ENCODE results near the gene PRSS8.

The PRSS8 gene

GRCh38 chr16:31083556-31083955 lies 52.0 kb downstream of the PRSS8 start:
- TF ChIP-seq POLR2A (IDR thresholded peaks at IDR 0.05; ENCODE audit: low read depth, low read length) = no peak
- no peak for TF ChIP-seq TAF1 (IDR thresholded peaks at IDR 0.05; ENCODE audit: borderline replicate concordance, low read depth, low read length)
- TF ChIP-seq POLR2AphosphoS5 (IDR thresholded peaks at IDR 0.05; ENCODE audit: low read depth, low read length) = no peak
- FAIRE-seq = no peak

GRCh38 chr16:31083081-31083480 lies 52.4 kb downstream of the PRSS8 start:
- FAIRE-seq = no peak

More at GRCh38 chr16:31083556-31083955, 52.0 kb downstream of the PRSS8 start:
- no peak for DNase-seq (ENCODE audit: insufficient read length)

GRCh38 chr16:31082368-31083045 lies 53.0 kb downstream of the PRSS8 start:
- TF ChIP-seq POLR2AphosphoS5 (IDR thresholded peaks at IDR 0.05; ENCODE audit: low read depth, low read length) = no peak
- TF ChIP-seq POLR2A (IDR thresholded peaks at IDR 0.05; ENCODE audit: low read depth, low read length) = no peak
- TF ChIP-seq TAF1 (IDR thresholded peaks at IDR 0.05; ENCODE audit: borderline replicate concordance, low read depth, low read length) = no peak
- FAIRE-seq = no peak
- DNase-seq (ENCODE audit: insufficient read length) = peak; percentile 11

More at GRCh38 chr16:31083081-31083480, 52.4 kb downstream of the PRSS8 start:
- DNase-seq (ENCODE audit: insufficient read length) = peak; percentile 3
- TF ChIP-seq TAF1 (IDR thresholded peaks at IDR 0.05; ENCODE audit: borderline replicate concordance, low read depth, low read length) (no peak), POLR2AphosphoS5 (IDR thresholded peaks at IDR 0.05; ENCODE audit: low read depth, low read length) (no peak), POLR2A (IDR thresholded peaks at IDR 0.05; ENCODE audit: low read depth, low read length) (no peak; the same call in 1 of the 2 replicates)
